H1 (cell line): ENCODE results near the gene WBP1. TPM values are rescaled to one million over a fixed set of nuclear protein-coding genes. Genes with fewer than 3 reads are reported as not detected.
"Not testable (repeated sequence)": the region's sequence is repeated elsewhere in the genome, so short reads cannot be mapped to it uniquely, and the experiment has no call there.

Experiments
- CTCF ChIA-PET: fragments of 300-600 bp; sonication (Branson Sonifier 250); formaldehyde crosslinking; loops from one replicate; lab custom pipeline; 2021; ENCODE audit not compliant: partially characterized antibody; lab: Charles Lee
- POLR2A ChIA-PET: fragments of 300-600 bp; sonication (Branson Sonifier 250); formaldehyde crosslinking; loops from one replicate; lab custom pipeline; 2021; ENCODE audit warnings: inconsistent platforms; ENCODE audit not compliant: partially characterized antibody; lab: Charles Lee
- DNase-seq, 2 experiments: peaks; one replicate each; pipeline versions ENCODE4 v3.0.0 to v3.0.0-alpha.2; 2010 to 2022; ENCODE audit warnings: low spot score in 2 of 2, low read depth in 1 of 2, mixed read lengths in 1 of 2
- FAIRE-seq: peaks from 2 replicates; lab custom pipeline; 2011; peaks lifted over from hg19 to GRCh38; lab: Jason Lieb, UNC
- H2AFZ ChIP-seq: 2 replicates; pipeline ENCODE4 v1.8.1; 2012; ENCODE audit warnings: low read length, inconsistent platforms
- H2AK5ac ChIP-seq: 2 replicates; pipeline ENCODE4 v1.6.1; 2013; ENCODE audit warnings: low read depth, low read length
- H2BK120ac ChIP-seq: replicated peaks from 2 replicates; pipeline ENCODE3; 2013; ENCODE audit warnings: low read depth, low read length, inconsistent platforms
- H2BK12ac ChIP-seq: 2 replicates; pipeline ENCODE4 v1.6.1; 2013; ENCODE audit warnings: low read depth, low read length
- H2BK15ac ChIP-seq: 2 replicates; pipeline ENCODE4 v1.6.1; 2013; ENCODE audit warnings: low read length
- H2BK20ac ChIP-seq: 2 replicates; pipeline ENCODE4 v1.6.1; 2013; ENCODE audit warnings: low read length
- H2BK5ac ChIP-seq: 2 replicates; pipeline ENCODE4 v1.6.1; 2013; ENCODE audit warnings: low read depth, low read length
- H3K14ac ChIP-seq: 2 replicates; pipeline ENCODE4 v1.6.1; 2013; ENCODE audit warnings: inconsistent platforms; ENCODE audit not compliant: insufficient read length
- H3K18ac ChIP-seq: 2 replicates; pipeline ENCODE4 v1.6.1; 2013; ENCODE audit warnings: low read length; ENCODE audit errors: extremely low read depth
- H3K23ac ChIP-seq: 2 replicates; pipeline ENCODE4 v1.6.1; 2013; ENCODE audit warnings: inconsistent platforms; ENCODE audit not compliant: insufficient read length
- H3K23me2 ChIP-seq: 2 replicates; pipeline ENCODE4 v1.6.1; 2013; ENCODE audit warnings: low read depth, low read length
- H3K27ac ChIP-seq: 2 replicates; pipeline ENCODE4 v1.6.1; 2011; ENCODE audit warnings: low read depth, low read length, inconsistent platforms
- H3K27me3 ChIP-seq, 4 experiments: replicated peaks in 1 of 4; 1 replicate in 1 of 4; 2 replicates in 3 of 4; pipeline versions ENCODE4 v1.6.1 to v1.8.1; 2011 to 2013; ENCODE audit warnings: low read length in 3 of 4, mild to moderate bottlenecking in 3 of 4, inconsistent platforms in 2 of 4, mixed read lengths in 2 of 4, moderate library complexity in 1 of 4; ENCODE audit not compliant: control insufficient read depth in 3 of 4, insufficient read depth in 3 of 4; ENCODE audit errors: extremely low read depth in 1 of 4
- H3K36me3 ChIP-seq, 4 experiments: 2 replicates each; pipeline versions ENCODE4 v1.6.1 to v1.8.1; 2011 to 2013; ENCODE audit warnings: mild to moderate bottlenecking in 4 of 4, low read length in 3 of 4, moderate library complexity in 2 of 4, control low read depth in 1 of 4, inconsistent platforms in 1 of 4; ENCODE audit not compliant: insufficient read depth in 4 of 4, control insufficient read depth in 2 of 4
- H3K4ac ChIP-seq: replicated peaks from 2 replicates; pipeline ENCODE3; 2013; ENCODE audit warnings: low read length, low read depth, mixed read lengths, inconsistent platforms; ENCODE audit not compliant: insufficient read length
- H3K4me1 ChIP-seq, 4 experiments: replicated peaks in 1 of 4; 1 replicate in 1 of 4; 2 replicates in 3 of 4; pipeline versions ENCODE4 v1.6.1 to v1.8.1; 2011 to 2013; ENCODE audit warnings: low read length in 3 of 4, inconsistent platforms in 2 of 4, mixed read lengths in 1 of 4; ENCODE audit not compliant: insufficient read depth in 4 of 4, control insufficient read depth in 3 of 4
- H3K4me2 ChIP-seq, 2 experiments: 2 replicates each; pipeline versions ENCODE4 v1.6.1 to v1.8.1; 2011 to 2013; ENCODE audit warnings: low read depth in 2 of 2, low read length in 2 of 2, control low read depth in 1 of 2, inconsistent platforms in 1 of 2, mild to moderate bottlenecking in 1 of 2; ENCODE audit not compliant: insufficient read depth in 1 of 2
- H3K4me3 ChIP-seq, 4 experiments: fragments of 200-600, 300-600 bp in 1 of 4; sonication (generic), shearing (Covaris generic), sonication (Bioruptor Twin) in 1 of 4; 2 replicates each; pipeline versions ENCODE4 v1.5.1 to v1.8.1; 2011 to 2016; ENCODE audit warnings: low read length in 4 of 4, low read depth in 3 of 4, control low read depth in 2 of 4, inconsistent platforms in 2 of 4, mild to moderate bottlenecking in 2 of 4, mixed read lengths in 1 of 4, moderate library complexity in 1 of 4; ENCODE audit not compliant: insufficient read depth in 2 of 4; ENCODE audit errors: extremely low read depth in 1 of 4
- H3K56ac ChIP-seq: replicated peaks from 2 replicates; pipeline ENCODE3; 2013; ENCODE audit warnings: low read depth, mild to moderate bottlenecking, mixed read lengths, low read length, inconsistent platforms; ENCODE audit not compliant: insufficient read length
- H3K79me1 ChIP-seq: 2 replicates; pipeline ENCODE4 v1.6.1; 2013; ENCODE audit warnings: low read depth, low read length, control low read depth
- H3K79me2 ChIP-seq, 2 experiments: 2 replicates each; pipeline versions ENCODE4 v1.6.1 to v1.8.1; 2012 to 2013; ENCODE audit warnings: low read length in 2 of 2, mild to moderate bottlenecking in 2 of 2, inconsistent platforms in 1 of 2; ENCODE audit not compliant: insufficient read depth in 2 of 2, control insufficient read depth in 1 of 2
- H3K9ac ChIP-seq, 4 experiments: replicated peaks in 1 of 4; 1 replicate in 1 of 4; 2 replicates in 3 of 4; pipeline versions ENCODE4 v1.6.1 to v1.8.1; 2011 to 2013; ENCODE audit warnings: low read depth in 3 of 4, low read length in 3 of 4, control low read depth in 2 of 4, mild to moderate bottlenecking in 2 of 4, moderate library complexity in 2 of 4, inconsistent platforms in 1 of 4; ENCODE audit errors: extremely low read depth in 1 of 4
- H3K9me3 ChIP-seq, 2 experiments: 2 replicates each; pipeline versions ENCODE4 v1.6.1 to v1.8.1; 2012 to 2013; ENCODE audit warnings: mild to moderate bottlenecking in 2 of 2, moderate library complexity in 2 of 2, control low read depth in 1 of 2, inconsistent platforms in 1 of 2, low read depth in 1 of 2, low read length in 1 of 2, mixed read lengths in 1 of 2; ENCODE audit not compliant: insufficient read depth in 2 of 2
- H4K20me1 ChIP-seq, 2 experiments: replicated peaks in 1 of 2; 2 replicates each; pipeline versions ENCODE3 to v1.8.1; 2011 to 2013; ENCODE audit warnings: inconsistent platforms in 2 of 2, low read length in 2 of 2, mild to moderate bottlenecking in 1 of 2; ENCODE audit not compliant: insufficient read depth in 2 of 2, control insufficient read depth in 1 of 2
- H4K5ac ChIP-seq: 2 replicates; pipeline ENCODE4 v1.6.1; 2013; ENCODE audit warnings: low read length, low read depth, mixed read lengths, inconsistent platforms; ENCODE audit not compliant: insufficient read length
- H4K8ac ChIP-seq: 2 replicates; pipeline ENCODE4 v1.8.0; 2013; ENCODE audit warnings: mild to moderate bottlenecking, moderate library complexity, low read length, inconsistent platforms; ENCODE audit not compliant: insufficient read depth; ENCODE audit errors: extremely low read depth
- H4K91ac ChIP-seq: replicated peaks from 2 replicates; pipeline ENCODE3; 2013; ENCODE audit warnings: low read length, mixed read lengths, inconsistent platforms; ENCODE audit not compliant: insufficient read length
- WGBS, 2 experiments: shearing (Covaris generic) in 1 of 2; methylation state at CpG; one replicate each; pipeline versions ENCODE4 v1.1.6 to v1.1.7; 2013 to 2015; ENCODE audit warnings: low lambda C conversion rate in 2 of 2, mixed read lengths in 2 of 2, inconsistent platforms in 1 of 2, low coverage in 1 of 2, missing lambda C conversion rate in 1 of 2; ENCODE audit not compliant: insufficient replicate concordance in 2 of 2, insufficient coverage in 1 of 2, insufficient read length in 1 of 2; ENCODE audit errors: extremely low coverage in 1 of 2, missing lambda C conversion rate in 1 of 2; 5-methylcytosine and 5-hydroxymethylcytosine counted together
- polyA plus RNA-seq, 7 experiments: library from polyadenylated mRNA; depleted of rRNA in 3 of 7; stranded (reverse) in 5 of 7; unstranded in 2 of 7; fragments of >200 nt in 5 of 7; fragments of 200-250 nt in 2 of 7; gene quantifications; 1 replicate in 5 of 7; 2 replicates in 1 of 7; 4 replicates in 1 of 7; pipeline versions ENCODE4 v1.2.1 to v1.2.3, GENCODE V29; 2011 to 2013; ENCODE audit warnings: missing spikeins in 2 of 7, mixed read lengths in 2 of 7
- total RNA-seq: library from RNA; stranded (reverse); fragmentation: NEBNext Ultra II Directional; extraction: Animal tissue kit (Norgen Biotek cat#: 25700); gene quantifications from 2 replicates; pipeline ENCODE4 v1.2.1, GENCODE V29; 2021

The WBP1 gene
- total and polyA plus RNA-seq, 2 of the 8 experiments (the other 6 are each of a cell fraction or from before 2014, with no cell fraction given), result 57.2 to 190 TPM

GRCh38 chr2:74460187-74460586 is 1.9 kb downstream of the WBP1 start:
- not testable (repeated sequence) for H3K4me3 ChIP-seq, H4K91ac ChIP-seq, DNase-seq, FAIRE-seq, H3K9ac ChIP-seq, H2AK5ac ChIP-seq, H2BK120ac ChIP-seq, H2BK5ac ChIP-seq, H2BK12ac ChIP-seq, H2BK15ac ChIP-seq, H3K79me1 ChIP-seq, H3K27me3 ChIP-seq, H2BK20ac ChIP-seq, H4K20me1 ChIP-seq, H3K18ac ChIP-seq, H4K8ac ChIP-seq, H3K23ac ChIP-seq, H3K4me2 ChIP-seq, H2AFZ ChIP-seq, H3K14ac ChIP-seq, H3K56ac ChIP-seq, H3K27ac ChIP-seq, H4K5ac ChIP-seq, H3K4ac ChIP-seq, H3K9me3 ChIP-seq
- Histone ChIP-seq H3K79me2 (peaks cover 0 to 15% of the 10 kb centered on the region in 2 experiments; a peak in 1 of 4 replicates), H3K4me1 (peaks cover 0 to 10% (median 2%) of the 10 kb centered on the region in 4 experiments; a peak in 5 of 7 replicates), H3K36me3 (peaks cover 0 to 12% (median 2%) of the 10 kb centered on the region in 4 experiments; a peak in 4 of 8 replicates), H3K23me2 (peaks cover 21% of the 10 kb centered on the region)
- POLR2A ChIA-PET, result interaction anchor here (1.1 to 10.5 kb wide), 4 partner anchors 13 to 98 kb away, joined by 4 to 89 read pairs (median 76); partner anchors contain the start of genes CCDC142, MRPL53, RTKN and TTC31
- CTCF ChIA-PET, result interaction anchor here (1.0 to 10.5 kb wide), 7 partner anchors 14 to 128 kb away, joined by 3 to 86 read pairs (median 6); partner anchors contain the start of genes CCDC142, MRPL53 and TTC31
- 94% methylated on average over 9 of the region's 10 CpGs; no CpG with 5 or more reads in 1 of the 2 experiments for WGBS, 2 experiments
